Measurements from ENCODE around the gene OVCH1.

The OVCH1 gene

GRCh38 chr12:29497588-29497987 is at the start of gene OVCH1:
TSS of gene OVCH1 (minus strand) at chr12:29497686. CDS start at chr12:29497686, 0 bp downstream.
- no peak for DNase-seq

GRCh38 chr12:29547151-29547632 is 49.7 kb upstream of the OVCH1 start:
- DNase-seq: no peak

GRCh38 chr12:29546000-29546399 is 48.5 kb upstream of the OVCH1 start:
- DNase-seq: no peak

- DNase-seq: no peak
Observed at GRCh38 chr12:29545102-29545467, 47.6 kb upstream of the OVCH1 start.

GRCh38 chr12:29544428-29545101 is 47.1 kb upstream of the OVCH1 start:
- DNase-seq: no peak

- no peak for DNase-seq
Observed at GRCh38 chr12:29543036-29543435, 45.5 kb upstream of the OVCH1 start.

- DNase-seq: no peak
Observed at GRCh38 chr12:29537298-29537697, 39.8 kb upstream of the OVCH1 start.

- no peak for DNase-seq
Observed at GRCh38 chr12:29534935-29535334, 37.4 kb upstream of the OVCH1 start.

GRCh38 chr12:29533815-29534489 is 36.5 kb upstream of the OVCH1 start:
- no peak for DNase-seq

GRCh38 chr12:29531471-29531870 is 34.0 kb upstream of the OVCH1 start:
- DNase-seq: no peak

GRCh38 chr12:29530436-29530835 is 33.0 kb upstream of the OVCH1 start:
- DNase-seq: no peak

GRCh38 chr12:29528161-29528560 is 30.7 kb upstream of the OVCH1 start:
- no peak for DNase-seq

- no peak for DNase-seq
Observed at GRCh38 chr12:29521951-29522350, 24.5 kb upstream of the OVCH1 start.

- DNase-seq: no peak
Observed at GRCh38 chr12:29519585-29520182, 22.2 kb upstream of the OVCH1 start.

- no peak for DNase-seq
Observed at GRCh38 chr12:29518407-29518806, 20.9 kb upstream of the OVCH1 start.

GRCh38 chr12:29517264-29517663 is 19.8 kb upstream of the OVCH1 start:
- peak; percentile 44 for DNase-seq

GRCh38 chr12:29516431-29516875 is 19.0 kb upstream of the OVCH1 start:
- DNase-seq: no peak

- no peak for DNase-seq
Observed at GRCh38 chr12:29510591-29511185, 13.2 kb upstream of the OVCH1 start.

GRCh38 chr12:29509503-29509902 is 12.0 kb upstream of the OVCH1 start:
- no peak for DNase-seq

- no peak for DNase-seq
Observed at GRCh38 chr12:29508949-29509348, 11.5 kb upstream of the OVCH1 start.

GRCh38 chr12:29505122-29505521 is 7.6 kb upstream of the OVCH1 start:
- DNase-seq: no peak

GRCh38 chr12:29503283-29503682 is 5.8 kb upstream of the OVCH1 start:
- no peak for DNase-seq

- no peak for DNase-seq
Observed at GRCh38 chr12:29499235-29499634, 1.7 kb upstream of the OVCH1 start.

GRCh38 chr12:29492891-29493290 is 4.6 kb downstream of the OVCH1 start:
- no peak for DNase-seq
